HG03520 (cell line): Measurements from ENCODE around the gene WDR7.

Experiments used
- ATAC-seq: cut with Tn5 transposase; IDR thresholded peaks from one replicate; pipeline ENCODE4 v1.9.1; 2021; ENCODE audit warnings: mild to moderate bottlenecking, moderate library complexity; ENCODE audit not compliant: unreplicated experiment

Gene WDR7

DNA sequence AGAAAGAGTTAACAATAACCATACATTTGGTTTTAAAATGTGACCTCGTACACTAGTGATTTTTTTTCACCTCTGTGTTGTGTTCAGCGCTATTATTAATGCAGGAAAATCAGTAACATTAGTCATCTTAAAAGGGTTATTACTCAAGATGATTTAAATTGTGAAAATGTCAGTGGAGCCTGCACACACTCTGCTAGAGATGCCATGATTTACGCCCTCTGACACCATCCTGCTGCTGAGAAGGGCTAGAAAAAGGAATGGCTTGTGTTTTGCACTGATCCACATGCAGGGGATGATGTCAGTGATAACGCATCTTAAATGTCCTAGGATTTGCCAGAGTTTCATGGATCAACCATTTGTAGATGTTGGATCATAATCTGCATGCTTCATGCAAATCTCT lies 374.4 kb downstream of the WDR7 start:
- ATAC-seq = no peak

DNA sequence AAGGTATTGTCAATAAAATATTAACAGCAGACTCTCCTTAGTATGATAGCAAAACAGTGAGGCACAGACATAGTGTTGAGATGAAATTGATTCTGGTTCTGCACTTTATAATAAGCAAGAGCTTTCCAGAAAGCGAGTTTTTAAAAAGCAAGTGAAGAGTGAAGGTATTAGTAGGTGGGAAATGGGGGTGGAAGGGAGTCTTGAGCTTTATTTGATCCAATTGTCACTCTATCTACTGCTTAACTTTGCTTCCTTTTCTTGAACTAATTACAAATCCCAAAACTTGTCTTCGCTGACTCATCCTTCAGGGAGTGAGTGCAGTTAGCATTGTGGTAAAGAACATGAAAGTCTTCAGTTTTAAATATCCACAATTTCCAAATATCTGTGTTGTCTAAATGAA lies 375.2 kb downstream of the WDR7 start:
- ATAC-seq = no peak

DNA sequence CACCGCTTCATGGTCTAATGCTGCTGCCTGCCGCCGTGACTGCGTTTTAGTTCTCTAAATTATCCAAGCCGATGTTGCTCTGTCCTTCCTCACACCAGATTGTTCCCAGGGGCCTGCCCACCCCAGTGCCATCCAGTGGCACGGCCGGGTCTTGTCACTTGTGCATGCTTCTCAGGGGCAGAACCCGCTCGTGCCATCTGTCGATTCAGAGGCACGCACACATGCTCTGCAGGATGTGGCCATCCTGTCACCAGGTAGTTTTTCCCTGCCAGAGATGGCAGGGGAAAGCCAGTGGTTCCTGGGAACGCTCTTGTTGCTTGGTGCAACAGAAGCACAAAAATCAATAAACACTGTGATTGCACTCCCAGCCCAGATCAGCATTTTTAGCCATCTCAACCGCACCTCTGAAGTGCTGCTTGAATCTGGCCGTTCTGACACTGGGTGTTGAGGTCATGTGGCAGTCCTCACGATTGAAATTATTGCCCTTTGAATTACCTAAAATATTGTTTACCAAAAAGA lies 376.1 kb downstream of the WDR7 start:
- no peak for ATAC-seq

DNA sequence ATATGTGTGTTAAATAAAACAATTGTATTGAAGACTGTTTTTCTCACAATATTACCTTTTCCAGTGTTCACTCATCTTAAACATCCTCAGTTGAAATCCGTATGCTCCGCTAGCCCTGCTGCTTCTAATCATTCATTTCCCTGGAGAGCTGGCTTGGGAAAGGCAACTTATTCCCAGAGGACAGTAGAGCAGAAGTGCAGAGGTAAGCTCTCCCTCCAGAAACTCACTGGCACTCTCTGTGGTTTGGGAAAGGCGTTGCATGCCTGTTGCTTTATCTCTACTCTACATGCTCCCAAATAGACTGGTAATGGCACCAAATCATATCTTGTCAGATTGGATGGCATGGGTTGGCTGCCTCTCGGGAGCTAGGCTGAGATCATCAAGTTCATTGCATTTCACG lies 378.6 kb downstream of the WDR7 start:
- ATAC-seq = no peak

DNA sequence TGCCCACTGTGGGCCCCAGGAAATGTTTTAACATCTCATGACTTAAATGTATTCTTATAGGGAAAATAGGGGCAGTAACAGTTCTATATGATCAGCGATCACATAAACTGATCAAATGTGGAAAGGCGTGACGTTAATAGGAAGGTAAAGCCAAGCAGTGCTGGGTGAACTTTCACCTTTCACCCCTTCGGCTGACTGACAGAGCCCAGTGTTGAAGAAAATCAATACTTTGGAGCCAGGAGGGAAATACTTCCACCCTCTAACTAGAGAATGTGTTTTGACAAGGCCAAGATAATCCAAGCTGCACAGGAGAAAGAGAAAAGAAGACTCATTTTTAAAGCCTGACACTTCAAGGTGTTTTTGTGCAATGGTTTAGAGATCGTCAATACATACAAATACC lies 379.3 kb downstream of the WDR7 start:
- no peak for ATAC-seq

DNA sequence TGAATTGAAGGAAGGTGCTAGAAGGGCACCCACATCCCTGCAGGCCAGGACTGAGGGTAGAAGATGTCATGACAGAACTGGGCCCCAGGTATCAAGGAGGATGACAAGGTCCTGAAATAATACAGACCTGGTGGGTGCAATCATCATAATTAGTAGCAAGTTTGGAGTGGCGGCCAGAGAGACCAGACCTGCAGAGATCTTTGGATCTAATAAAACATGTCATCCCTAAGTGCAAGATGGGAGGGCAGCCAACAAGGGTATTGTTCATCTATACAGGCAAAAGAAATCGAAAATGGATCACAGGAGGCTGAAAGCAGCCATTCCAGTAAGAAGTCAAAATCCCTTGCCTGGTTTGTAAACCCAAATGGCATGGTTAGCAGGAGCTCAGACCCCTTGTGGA lies 384.4 kb downstream of the WDR7 start:
- ATAC-seq = no peak

DNA sequence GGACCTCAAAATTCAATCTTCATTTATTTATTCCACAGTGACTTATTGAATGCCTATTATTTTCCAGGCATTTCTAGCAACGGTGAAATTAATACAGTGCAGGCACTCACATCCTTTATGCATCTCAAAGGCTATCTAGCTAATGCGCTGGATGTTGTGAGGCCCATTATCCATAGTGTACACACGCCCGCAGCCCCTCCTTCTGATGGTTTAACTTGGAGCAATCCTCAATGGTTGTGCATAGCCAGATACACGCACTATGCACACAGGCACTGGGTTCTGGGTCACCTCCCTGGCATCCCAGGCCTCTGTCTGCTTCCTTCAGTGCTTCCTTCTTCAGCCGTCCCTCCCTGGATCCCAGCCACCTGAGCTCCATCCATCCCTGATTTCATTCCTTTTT lies 387.2 kb downstream of the WDR7 start:
- ATAC-seq = no peak

DNA sequence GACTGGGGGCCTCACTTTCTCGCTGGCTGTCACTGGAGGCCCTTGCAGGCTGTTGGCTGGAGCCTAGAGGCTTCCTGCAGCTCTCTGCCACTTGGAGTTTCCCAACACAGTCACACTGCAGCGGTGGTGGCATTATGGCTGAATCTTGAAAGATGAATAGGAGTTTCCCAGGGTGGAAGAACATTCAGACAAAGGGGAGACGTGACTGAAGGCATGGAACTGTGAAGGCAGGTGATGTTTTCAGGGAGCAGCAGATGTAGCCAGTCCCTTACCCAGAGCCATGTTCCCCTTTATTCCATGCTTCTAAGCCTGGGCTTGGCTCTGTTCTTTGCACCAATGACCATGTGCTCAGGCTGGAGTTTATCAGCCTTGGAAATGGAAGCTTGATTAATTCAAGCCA lies 389.0 kb downstream of the WDR7 start:
- ATAC-seq = no peak

DNA sequence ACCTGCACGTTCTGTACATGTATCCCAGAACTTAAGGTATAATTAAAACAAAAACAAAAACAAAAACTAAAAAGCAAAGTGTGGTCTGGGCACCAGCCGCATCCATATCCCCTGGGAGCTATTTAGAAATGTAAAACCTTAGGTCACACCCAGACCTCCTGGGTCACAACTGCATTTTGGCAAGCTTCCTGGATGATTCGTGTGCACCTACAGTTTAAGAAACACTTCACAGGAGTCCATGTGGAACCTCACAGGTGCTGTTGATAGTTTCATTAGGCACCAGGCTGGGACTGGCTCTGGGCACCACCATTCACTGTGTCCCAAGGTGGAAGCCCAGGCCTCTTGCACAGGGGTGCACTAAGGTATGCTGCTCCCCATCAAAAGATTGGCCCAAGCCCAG lies 392.1 kb downstream of the WDR7 start:
- ATAC-seq = no peak

DNA sequence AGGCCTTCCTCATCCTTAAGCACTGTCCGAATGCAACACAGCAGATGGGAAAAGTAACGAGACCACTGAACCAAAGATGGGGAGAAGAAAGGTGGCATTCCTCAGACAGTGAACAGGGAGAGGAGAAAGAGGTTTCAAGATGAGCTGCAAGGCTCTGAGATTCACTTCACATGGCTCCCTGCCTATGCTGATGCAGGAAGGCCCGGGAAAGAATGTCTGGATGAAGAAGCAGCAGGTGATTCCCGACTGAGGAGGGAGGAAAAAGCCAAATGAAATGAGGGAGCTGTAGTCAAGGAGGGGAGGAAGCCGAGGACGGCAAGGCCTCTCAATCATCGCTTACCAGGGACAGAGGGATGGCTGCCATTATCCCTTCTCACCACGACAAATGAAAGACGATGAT lies 397.2 kb downstream of the WDR7 start:
- ATAC-seq = no peak

DNA sequence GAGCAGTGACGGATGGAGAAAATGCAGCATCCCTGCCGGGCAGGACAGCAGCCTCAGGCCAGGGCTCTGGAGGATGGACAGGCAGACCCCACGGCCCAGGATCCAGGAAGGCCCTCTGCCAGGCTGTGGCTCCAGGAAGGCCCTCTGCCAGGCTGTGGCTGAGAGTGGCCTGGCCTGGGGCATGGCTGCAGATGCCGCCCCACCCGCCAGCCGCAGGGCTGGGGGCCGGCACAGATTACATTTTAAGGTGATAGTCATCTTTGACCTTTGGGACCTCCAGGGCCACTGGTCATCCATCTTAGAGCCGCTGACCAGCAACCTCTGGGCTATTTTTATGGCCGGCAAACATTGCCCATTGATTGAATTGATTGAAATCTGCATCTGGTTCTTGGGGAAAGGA lies 397.7 kb downstream of the WDR7 start:
- no peak for ATAC-seq

DNA sequence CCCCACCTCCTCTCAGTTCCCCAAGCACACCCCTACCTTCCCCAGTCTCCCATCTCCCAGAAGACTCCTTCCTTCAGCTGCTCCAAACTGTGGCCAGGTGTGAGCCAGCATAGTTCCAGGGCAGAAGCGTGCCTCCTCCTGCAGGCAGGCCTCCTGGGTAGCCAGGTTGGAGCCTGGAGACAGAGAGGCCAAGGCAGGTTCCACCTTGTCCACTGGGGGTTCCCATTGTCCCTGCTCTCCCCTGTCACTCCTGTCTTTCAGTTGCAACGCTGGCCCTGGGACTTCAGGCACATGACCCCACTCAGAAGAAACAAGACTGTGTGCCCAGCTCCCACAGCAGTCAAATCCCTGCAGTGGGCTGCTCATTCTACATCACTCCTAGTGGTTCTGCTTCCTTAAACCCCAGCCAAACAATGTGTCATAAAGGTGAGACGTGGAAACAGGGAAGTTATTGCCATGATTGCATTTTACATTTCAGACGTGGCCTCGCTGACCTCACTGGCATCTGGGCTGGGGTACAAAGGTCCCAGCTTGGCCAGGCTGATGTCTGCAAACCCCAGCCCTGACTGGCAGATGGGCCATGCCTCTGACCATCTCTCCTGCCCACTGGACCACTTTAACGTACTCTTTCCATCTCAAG lies 399.3 kb downstream of the WDR7 start:
- ATAC-seq = no peak

DNA sequence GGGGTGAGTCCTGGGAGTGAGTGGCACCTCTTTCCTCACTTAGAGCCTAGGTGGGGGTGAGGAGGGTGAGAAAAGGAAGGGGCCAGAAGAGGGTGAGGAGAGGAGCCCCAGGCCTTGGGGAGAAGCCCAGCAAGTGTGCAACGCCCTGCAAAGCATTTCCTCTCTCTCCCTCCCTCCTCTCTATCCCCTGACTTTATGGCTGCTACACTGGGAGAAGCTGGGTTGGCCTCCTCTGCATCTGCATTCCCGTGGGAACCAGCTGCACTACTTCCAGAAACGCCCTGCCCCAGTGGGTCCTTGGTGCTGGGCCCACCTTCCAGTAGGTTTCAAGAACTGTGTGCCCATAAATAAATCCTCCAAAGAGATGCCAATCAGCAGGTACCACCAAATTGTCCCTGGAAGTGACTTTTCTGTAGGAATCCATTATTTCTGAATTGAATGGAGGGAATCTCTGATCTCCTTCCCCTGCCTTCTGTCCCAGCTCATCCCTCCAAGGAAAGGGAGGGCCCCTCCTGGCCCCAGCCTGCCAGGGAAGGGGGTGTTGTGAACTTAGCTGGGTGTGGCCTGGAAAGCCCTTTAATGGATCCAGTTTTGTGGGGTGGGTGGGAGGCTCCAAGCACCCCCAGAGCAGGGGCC lies 400.0 kb downstream of the WDR7 start:
- ATAC-seq = no peak

DNA sequence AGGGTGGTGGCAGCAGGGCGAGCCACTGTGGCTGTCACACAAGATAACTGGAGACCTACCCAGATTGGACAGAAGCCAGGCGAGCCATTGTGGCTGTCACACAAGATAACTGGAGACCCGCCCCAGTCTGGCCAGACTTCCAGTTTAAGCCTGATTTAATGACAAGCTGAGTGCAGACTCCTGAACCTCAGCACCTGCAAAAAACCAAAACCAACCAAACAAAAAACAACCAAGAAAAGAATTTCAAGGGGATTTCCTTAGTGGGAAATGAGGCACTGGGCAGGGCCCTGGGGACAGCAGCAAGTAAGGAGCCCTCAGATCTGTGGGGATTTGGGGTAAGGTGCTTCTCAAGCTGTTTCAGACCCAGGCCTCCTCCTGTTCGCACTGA lies 400.5 kb downstream of the WDR7 start:
- no peak for ATAC-seq

DNA sequence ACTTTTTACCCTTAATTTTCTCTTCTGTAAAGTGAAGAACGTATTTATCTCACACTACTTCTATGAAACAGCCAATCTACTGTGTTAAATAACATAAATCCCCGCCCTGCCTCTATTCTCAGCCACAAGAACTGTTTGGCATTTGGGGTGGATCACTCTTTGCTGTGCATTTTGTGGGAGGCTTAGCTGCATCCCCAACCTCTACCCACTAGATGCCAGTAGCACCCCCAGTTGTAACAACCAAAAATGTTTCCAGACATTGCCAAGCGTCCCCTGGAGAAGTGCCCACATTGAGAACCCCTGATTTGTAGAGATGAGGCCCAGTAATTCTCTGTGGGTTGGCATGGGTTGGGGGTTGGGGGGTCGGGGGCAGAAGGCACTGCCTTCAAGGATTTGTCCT lies 401.0 kb downstream of the WDR7 start:
- no peak for ATAC-seq

DNA sequence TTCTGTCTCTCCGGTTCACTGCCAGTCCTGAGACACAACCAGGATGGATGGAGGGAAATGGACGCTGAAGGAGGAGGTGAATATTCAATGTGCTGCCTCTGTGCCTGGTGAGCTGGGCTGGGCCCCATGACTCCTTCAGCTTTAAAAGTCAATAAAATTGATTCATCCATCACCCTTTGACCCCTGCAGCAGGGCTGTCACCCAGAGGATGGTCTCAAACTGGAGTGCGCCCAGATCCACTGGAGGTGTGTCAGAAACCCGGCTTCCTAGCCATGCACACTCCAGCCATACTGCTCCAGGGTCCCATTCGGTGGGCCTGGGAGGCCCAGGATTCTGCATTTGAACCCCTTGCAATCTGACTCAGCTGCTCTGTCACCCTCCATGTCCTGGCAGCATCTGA lies 401.6 kb downstream of the WDR7 start:
- ATAC-seq = no peak

DNA sequence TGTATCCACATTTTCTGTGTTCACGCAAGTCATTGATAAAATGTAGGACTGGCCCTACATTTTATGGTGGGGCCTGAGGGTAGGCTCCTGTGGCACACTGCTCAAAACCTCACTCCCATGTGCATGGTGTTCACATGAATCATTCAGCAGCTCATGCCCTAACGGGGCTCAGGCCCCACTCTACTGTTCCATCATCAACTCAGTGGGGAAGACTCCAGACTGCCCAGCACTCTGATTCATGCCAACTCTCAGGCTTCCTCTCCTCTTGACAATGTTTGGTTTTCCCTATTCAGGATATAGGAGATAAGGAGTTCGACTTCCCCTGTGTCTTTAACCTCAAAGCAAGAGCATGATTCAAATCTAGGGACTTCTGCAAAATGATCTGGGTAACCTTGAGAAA lies 403.7 kb downstream of the WDR7 start:
- no peak for ATAC-seq

DNA sequence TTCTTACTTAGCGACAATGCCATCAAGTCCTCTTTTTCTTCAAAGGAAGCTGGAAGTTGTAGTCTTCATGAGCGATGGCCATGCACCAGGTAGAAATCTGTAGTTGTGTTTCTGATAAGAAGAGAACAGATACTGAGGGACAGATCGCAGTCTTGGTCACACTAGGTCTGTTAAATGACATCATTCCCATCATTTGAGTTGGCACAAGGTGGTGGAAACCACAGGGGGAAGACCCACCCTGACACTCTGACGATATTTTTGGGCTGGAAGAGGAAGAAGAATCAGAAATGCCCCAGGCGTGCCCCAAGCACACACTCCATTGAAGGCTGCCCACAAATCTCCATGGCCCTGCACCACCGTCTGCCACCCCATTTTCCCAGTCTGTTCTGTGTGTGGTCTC lies 406.7 kb downstream of the WDR7 start:
- peak; percentile 58 for ATAC-seq

DNA sequence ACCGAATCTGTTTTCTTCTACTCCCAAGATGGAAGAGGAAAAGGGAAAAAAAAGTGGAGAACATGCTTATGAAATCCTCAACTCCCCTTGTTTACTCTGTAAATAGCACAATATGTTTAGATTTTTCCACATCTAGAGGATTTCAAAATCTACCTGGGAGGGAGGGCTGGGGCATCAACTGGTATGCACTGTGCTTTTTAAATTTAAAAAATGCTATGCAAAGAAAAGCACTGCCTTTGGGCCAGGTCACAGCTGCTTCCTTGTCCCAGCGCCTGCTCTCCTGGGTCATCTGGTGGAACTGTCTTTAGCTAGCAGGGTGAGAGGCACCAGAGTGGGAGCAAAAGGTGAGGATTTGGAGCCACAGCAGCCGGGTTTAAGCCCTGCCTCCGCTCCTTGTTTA lies 407.6 kb downstream of the WDR7 start:
- ATAC-seq = no peak

DNA sequence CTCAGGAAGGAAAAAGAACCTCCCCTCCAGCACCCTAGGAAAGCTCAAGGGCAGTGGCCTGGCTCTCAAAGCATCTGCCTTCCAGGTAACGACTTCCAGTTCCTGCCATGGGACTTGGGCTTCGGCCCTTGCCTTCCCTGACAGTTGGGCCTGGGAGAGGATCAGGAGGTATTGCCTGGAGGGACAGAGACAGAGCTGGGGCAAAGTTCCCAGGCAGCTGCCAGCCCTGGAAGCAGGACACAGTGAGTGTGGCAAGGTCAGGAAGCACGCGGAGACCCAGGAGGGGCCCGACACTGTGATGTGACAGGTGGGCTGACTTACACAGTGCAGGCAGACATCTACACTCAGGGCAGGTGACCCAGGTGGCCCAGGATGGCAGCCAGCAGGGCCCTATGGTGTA lies 408.2 kb downstream of the WDR7 start:
- ATAC-seq = no peak

DNA sequence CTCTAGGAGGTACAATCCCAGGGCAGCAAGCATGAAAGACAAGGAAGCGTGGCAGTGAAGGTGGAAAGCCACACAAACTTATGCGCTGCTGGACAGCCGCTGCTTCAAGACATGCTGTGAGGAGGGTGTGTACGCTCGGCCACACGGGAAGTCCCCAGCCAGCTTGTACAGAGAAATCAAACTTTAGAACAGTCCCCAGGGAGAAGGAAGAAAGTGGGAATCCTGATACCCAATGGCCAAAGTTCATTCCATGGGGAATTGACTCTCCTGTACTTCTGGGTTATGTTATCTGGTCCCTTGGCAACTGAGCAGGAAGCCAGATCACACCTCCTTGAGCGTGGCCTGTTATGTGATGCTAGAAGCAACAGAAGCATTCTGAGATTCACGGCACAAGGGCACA lies 409.7 kb downstream of the WDR7 start:
- ATAC-seq = no peak

DNA sequence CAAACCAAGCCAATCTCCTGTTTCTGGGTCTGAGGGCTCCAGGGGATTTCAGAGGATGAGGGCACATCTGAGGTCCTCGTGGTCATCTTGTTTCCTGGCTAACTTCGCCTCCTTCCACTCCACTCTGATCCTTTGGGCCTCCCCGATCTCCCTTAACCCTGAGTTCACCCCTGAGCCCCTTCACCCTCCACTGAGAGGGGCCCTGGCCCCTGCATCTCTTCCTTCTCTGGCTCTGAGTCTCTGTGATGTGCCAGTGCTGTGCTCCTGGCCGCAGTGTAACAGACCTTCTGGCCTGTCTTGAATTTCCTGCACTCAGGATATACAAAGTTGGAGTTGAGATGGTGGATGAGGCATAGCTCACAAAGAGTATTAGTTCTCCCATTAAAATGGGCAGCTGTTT lies 411.0 kb downstream of the WDR7 start:
- no peak for ATAC-seq

DNA sequence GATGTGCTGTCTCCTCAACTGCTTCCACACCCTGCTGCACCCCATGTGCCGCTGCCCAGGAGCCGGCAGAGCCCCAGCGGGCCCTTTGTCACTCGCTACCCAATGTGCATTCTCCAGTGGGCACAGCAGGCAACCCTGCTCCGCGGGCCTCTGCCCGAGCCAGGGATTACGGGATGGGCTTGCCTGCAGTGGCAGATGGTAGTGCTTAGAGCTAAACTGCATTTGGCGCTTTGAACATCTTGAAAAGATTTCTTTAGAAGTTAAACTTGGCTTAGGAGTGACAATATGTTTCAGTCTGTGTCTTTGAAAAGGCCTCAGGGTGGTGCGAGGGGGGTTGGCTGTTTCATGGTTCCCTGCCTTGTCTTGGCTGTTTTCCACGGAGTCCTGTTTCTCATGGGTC lies 411.7 kb downstream of the WDR7 start:
- no peak for ATAC-seq
